CD1c-positive myeloid dendritic cell (primary cell): ENCODE data around the gene TMEM108.

Experiments used
- DNase-seq: peaks from one replicate; pipeline ENCODE4 v3.0.0-alpha.2; 2016; ENCODE audit errors: extremely low spot score

The TMEM108 gene

GRCh38 chr3:133117342-133117741, 79.2 kb downstream of the TMEM108 start:
- no peak for DNase-seq

DNA sequence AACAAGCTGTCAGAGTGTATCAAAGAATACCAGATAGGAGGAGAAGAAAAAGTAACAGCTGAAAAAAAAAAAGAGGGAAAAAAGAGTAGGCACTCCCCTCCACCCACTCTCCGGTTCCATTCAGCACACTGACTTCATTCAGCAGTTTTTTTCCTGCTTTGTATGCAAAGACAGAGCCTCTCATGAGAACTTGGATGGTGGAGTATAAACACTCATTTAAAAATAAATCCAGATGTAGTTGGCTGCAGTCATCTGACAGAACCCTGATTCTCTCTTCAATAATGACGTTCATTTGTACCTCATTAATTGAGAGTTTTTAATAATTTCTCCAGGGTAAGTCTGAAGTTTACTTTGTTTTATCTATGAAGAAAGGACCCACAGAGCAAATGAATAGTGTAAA, 81.0 kb downstream of the TMEM108 start:
- DNase-seq, result no peak

GRCh38 chr3:133121450-133121849, 83.3 kb downstream of the TMEM108 start:
- no peak for DNase-seq

GRCh38 chr3:133123636-133124035, 85.4 kb downstream of the TMEM108 start:
- no peak for DNase-seq

DNA sequence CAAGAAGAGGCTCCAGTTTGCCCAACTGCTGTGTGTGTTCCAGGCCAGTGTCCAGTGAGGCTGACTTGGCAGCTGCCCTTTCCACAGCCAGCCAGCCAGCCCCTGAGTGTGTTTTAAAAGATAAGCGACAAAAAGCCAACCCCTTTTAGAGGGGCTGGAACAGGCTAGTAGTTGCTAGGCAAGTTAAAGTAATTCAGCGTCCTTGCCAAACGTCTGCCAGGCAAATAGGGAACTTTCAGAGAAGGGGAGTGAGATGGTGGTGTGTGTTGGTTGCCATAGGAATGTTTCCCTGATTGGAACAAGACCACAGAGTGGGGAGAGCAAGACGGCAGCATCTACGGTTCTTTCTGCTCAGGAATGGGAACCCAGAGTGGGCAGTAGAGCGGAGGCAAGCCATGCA, 86.3 kb downstream of the TMEM108 start:
- DNase-seq, result no peak

GRCh38 chr3:133125171-133125570, 87.0 kb downstream of the TMEM108 start:
- DNase-seq, result no peak

GRCh38 chr3:133125802-133126201, 87.6 kb downstream of the TMEM108 start:
- DNase-seq, result no peak

- DNase-seq, result no peak
Observed at GRCh38 chr3:133127381-133127780, 89.2 kb downstream of the TMEM108 start.

GRCh38 chr3:133130168-133130567, 92.0 kb downstream of the TMEM108 start:
- no peak for DNase-seq

DNA sequence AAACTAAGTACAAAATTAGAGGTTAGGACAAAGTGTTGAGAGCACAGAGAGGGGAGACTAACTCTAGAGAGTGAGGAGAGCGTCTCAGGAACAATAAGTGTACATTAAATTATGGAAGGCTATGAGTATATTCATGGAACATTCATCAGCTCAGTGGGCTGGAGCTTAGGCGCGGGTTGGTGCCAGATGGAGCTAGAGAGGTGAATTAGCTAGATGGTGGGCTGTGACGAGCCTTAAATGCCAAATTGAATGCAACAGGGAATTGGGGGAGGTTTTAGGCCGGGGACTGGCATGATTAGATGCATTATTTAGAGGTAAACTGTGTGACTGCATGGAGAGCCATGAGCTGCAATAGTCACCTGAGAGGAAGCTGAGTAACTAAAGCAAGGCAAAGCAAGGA, 97.1 kb downstream of the TMEM108 start:
- DNase-seq, result no peak

DNA sequence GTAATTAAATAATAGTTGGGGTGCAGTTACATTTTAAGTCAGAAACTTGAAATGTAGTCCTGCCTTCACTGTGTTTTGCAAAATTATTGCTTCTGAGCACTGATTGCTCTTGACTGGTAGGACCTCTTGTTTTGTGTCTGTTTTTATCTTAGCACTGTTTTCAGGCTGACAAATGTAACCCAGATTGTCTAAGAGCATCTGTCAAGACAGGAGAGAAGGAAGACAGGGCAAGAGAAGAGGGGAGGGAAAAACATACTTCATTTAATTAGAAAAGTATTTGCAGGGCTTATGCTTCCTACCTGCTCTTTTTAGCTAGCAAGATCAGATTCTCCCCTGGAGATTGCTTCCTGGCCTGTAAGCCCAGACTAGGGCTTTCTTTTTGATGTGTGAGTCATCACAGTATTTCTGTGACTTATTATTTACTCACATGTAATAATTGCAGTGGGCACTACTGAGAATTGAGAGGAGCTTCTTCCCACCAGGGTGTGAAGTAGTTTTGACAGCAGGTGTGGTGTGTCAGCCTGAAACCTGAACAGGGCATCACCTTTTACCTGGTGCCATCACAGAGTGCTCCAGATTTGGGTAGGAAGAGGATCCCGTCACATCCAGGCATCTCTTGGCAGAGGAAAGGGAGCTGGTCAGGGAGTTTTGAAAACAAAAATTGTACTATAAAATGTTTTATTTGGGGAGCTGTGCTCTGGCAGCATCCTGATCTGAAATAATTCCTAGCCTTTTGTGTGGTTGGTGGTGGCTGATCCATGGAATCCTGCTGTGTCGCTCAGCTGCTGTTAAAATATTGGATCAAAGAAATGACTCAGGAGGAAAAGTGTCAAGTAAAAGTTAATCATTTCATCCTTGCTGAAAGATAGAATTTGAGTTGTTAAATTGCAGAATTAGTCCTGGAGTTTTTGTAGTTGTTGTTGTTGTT, 98.2 kb downstream of the TMEM108 start:
- DNase-seq, result no peak

DNA sequence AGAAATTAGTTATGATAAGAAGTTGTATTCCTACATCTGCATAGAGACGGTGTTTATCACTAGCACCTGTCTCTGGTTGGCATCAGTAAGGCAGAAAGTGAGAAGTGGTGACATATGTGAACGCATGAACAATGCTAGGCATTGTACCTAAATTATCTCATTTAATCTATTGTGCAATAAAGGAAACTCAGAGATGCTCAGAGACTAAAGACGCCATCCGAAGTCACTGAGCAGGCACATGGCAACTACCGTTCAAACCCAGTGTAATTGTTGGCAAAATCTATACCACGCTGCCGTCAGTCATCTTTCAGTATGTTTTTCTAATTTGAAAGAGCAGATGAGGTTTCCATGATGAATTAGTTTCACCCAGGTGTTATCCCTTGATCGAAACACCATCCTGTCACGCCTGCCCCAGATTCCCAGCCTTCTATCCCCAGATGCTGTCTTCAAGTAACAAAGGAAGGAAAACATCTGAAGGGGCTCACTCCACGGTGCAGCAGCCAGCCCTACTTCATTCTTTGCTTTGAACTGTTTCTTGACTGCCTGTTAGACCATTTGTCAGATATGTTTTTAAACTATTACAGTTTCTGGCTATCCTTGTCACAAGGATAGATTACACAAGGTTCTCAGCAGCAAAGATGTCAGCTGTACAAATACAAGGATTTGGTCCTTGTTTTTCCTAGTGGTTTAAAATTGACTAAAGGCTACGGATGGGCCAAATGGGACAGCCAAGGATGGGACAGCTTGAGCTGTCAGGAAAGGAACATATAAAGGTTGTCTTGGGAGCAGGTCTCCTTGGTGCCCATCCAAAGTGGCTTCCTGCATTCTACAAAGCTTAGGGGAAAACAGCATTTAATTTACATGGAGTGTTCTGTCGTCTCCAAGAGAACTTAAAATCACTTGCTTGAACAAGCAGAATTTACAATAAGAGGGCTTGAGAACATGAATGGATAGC, 99.1 kb downstream of the TMEM108 start:
- no peak for DNase-seq

GRCh38 chr3:133138017-133138416, 99.8 kb downstream of the TMEM108 start:
- DNase-seq, result no peak

GRCh38 chr3:133152056-133152455, 113.9 kb downstream of the TMEM108 start:
- DNase-seq, result no peak

- no peak for DNase-seq
Observed at GRCh38 chr3:133152681-133153220, 114.6 kb downstream of the TMEM108 start.

GRCh38 chr3:133153382-133153781, 115.2 kb downstream of the TMEM108 start:
- DNase-seq, result no peak

DNA sequence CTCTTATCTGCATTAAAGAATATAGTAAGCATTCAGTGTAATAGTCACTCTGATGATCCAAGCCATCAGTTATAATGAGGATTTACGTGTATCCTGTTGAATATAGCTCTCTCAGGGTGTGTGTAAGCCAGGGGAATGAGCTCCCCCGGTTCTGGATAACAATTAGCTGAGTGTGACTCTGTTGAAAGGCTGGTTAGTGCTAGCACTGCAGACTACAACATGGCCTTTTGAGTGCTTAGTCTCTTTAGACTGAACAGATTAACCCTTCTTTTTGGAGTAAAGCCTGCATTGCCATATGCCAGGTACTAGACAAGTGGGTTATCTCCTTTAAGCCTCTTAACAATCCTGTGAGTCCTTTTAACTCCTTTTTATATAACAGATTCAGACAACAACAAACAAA, 119.5 kb downstream of the TMEM108 start:
- no peak for DNase-seq

DNA sequence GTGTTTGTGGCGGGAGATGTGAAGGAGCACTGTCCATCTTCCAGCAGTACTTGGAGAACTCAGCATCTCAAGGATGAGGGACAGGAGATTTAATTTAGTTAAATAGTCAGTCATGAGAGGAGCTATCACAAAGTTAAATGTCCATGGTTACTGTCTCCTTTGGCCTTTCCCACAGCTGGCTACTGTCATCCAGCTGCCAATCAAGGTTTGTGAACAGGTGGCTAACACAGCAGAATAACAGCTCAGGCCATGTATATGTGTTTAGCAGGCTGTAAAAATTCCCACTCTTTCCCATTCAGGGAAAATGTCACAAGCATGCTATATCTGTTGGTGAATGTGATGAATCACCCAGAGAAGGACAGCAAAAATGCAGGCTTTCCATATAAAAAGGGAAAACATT, 120.5 kb downstream of the TMEM108 start:
- DNase-seq, result no peak

DNA sequence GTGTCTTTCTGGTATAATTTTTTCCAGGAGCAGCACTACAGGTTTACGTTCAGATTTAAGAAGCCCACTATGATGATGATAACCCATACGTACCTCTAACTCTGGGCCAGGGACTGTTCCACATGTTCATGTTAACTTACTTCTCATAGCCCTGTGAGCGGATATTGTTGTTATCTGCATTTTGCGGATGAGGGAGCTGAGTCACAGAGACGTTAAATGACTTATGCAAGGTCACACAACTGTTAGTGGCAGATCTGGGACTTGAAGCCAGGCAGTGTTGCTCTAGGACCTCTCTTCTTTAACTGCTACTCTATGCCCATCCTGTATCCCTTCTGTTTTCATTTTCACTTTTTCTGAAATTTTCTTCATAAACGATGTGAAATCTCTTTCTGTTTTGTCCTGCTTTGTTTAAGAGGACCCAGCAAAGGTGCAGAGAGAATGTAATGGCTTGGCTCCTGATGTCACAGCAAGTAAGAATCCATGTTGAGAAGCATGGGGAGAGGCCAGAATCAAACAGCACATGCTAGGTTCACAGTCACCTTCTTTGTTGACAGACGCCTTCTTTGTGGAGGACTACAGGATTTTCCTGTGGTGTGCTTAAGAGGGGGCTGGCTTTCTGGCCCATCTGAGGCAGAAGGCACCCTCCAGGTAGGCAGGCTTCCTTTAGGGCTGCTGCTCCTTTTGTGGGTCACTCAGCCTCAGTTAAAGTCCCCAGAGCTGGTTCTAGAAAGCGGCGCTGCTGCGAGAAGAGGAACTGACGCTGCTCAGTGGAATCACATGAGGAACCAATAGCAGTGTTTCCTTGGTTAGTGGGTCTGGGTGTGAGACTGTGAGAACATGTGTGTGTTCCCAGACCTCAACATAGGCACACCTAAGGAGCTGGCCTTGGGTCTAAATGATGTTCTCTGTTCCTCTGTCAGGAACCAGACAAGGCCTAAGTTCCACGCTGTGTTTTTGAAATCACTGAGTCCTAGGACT, 121.6 kb downstream of the TMEM108 start:
- DNase-seq, result no peak

DNA sequence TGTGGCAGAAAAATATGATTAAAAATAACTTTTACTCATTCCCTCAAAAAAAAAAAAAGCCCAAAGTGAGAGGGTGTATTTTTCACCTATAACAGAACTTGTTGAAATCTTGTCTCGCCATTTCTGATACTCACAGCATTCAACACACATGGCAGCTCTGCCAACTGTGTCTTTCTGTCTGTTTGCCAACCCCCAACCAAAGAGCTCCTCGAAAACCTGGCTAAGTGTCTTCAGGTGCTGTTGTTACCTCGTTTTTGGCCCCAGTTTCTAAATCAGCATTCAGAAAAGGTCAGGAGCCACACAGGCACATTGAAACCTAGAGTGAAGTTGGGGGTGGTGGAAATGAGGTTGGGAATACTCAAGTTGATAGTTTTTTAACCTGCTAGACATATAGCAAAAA, 123.5 kb downstream of the TMEM108 start:
- no peak for DNase-seq

- no peak for DNase-seq
Observed at GRCh38 chr3:133162265-133162664, 124.1 kb downstream of the TMEM108 start.
